PFSK-1 (cell line): ENCODE data around the gene MBOAT7.

Source experiments
- FOXP2 ChIP-seq: optimal IDR thresholded peaks from 2 replicates; pipeline ENCODE3; 2011; ENCODE audit warnings: borderline replicate concordance, control low read depth, inconsistent platforms; ENCODE audit not compliant: insufficient read depth; ENCODE audit errors: extremely low read length, extremely low read depth
- POLR2AphosphoS5 ChIP-seq: IDR thresholded peaks from 2 replicates; pipeline ENCODE4 v1.6.1; 2012; ENCODE audit warnings: low read depth, mild to moderate bottlenecking, control low read depth, low read length, moderate library complexity
- SIN3A ChIP-seq: IDR thresholded peaks from 2 replicates; pipeline ENCODE4 v1.6.1; 2012; ENCODE audit warnings: mild to moderate bottlenecking, low read length, moderate library complexity, borderline replicate concordance; ENCODE audit not compliant: insufficient read depth

- TF ChIP-seq SIN3A, result no peak
- no peak for TF ChIP-seq POLR2AphosphoS5
- TF ChIP-seq FOXP2, result no peak
Measured at GRCh38 chr19:54186351-54186750, 3.0 kb downstream of the MBOAT7 start.
